Inferior parietal cortex (tissue), 1 donor: ENCODE measurements around the gene JOSD2.

Experiments
- DNase-seq: peaks from one replicate; pipeline ENCODE4 v3.0.0-alpha.2; 2016; ENCODE audit errors: extremely low spot score

Gene JOSD2

GRCh38 chr19:50514346-50515167 lies 3.6 kb upstream of the JOSD2 start:
- peak; percentile 80 for DNase-seq

- peak; percentile 45 for DNase-seq
Observed at GRCh38 chr19:50513746-50514345, 2.9 kb upstream of the JOSD2 start, which contains the start of gene ASPDH. TSS of gene ASPDH (minus strand) at chr19:50513913. CDS start at chr19:50513823, 90 bp downstream.

- no peak for DNase-seq
Observed at GRCh38 chr19:50512999-50513745, 2.2 kb upstream of the JOSD2 start.

- no peak for DNase-seq
Observed at GRCh38 chr19:50512112-50512998, 1.4 kb upstream of the JOSD2 start.

GRCh38 chr19:50510700-50511068 lies 307 bp downstream of the JOSD2 start:
- DNase-seq: no peak

GRCh38 chr19:50510121-50510670 lies 795 bp downstream of the JOSD2 start:
- no peak for DNase-seq

- DNase-seq: no peak
Observed at GRCh38 chr19:50509366-50509765, 1.6 kb downstream of the JOSD2 start.

GRCh38 chr19:50508843-50509190 lies 2.2 kb downstream of the JOSD2 start:
- no peak for DNase-seq

- no peak for DNase-seq
Observed at GRCh38 chr19:50507376-50507775, 3.6 kb downstream of the JOSD2 start.

GRCh38 chr19:50506700-50507099 lies 4.3 kb downstream of the JOSD2 start:
- no peak for DNase-seq

GRCh38 chr19:50505856-50506611 lies 5.0 kb downstream of the JOSD2 start:
- DNase-seq: no peak

- no peak for DNase-seq
Observed at GRCh38 chr19:50501568-50502475, 9.2 kb downstream of the JOSD2 start.

GRCh38 chr19:50501186-50501567 lies 9.8 kb downstream of the JOSD2 start:
- DNase-seq: no peak

- no peak for DNase-seq
Observed at GRCh38 chr19:50500753-50501151, 10.2 kb downstream of the JOSD2 start.

GRCh38 chr19:50500060-50500752 lies 10.8 kb downstream of the JOSD2 start:
- DNase-seq: no peak

GRCh38 chr19:50498219-50499056 lies 12.6 kb downstream of the JOSD2 start:
- DNase-seq: no peak

GRCh38 chr19:50497022-50497405 lies 14.0 kb downstream of the JOSD2 start:
- no peak for DNase-seq
